Activated CD8-positive, alpha-beta memory T cell treated with anti-CD3 and anti-CD28 coated beads for 1 hour (primary cell): ENCODE results near the gene APOA4.

ENCODE experiments used
- DNase-seq, 2 donors: peaks; one replicate each; pipeline ENCODE4 v3.0.0-alpha.2; 2020; ENCODE audit warnings: low read depth in 1 of 2; ENCODE audit errors: extremely low read depth in 1 of 2

Gene APOA4

DNA sequence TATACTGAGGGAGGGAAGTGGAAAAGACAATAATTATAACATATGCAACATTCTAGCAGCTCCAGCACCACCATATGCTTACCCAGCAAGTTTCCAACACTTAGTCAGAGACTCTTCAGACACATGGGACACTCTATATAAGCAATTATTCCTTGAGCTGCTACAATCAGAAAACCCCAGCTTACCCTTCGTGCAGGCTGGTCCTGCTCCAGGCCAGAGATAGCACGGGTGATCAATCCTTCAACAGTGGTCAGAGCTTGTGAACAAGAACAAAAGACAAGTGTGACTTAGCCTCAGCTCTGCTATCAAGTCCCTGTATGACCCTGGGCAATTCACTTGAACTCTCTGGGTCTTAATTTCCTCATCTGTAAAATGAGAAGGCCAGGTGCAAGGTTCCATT, 36.8 kb downstream of the APOA4 start:
- DNase-seq: no peak

DNA sequence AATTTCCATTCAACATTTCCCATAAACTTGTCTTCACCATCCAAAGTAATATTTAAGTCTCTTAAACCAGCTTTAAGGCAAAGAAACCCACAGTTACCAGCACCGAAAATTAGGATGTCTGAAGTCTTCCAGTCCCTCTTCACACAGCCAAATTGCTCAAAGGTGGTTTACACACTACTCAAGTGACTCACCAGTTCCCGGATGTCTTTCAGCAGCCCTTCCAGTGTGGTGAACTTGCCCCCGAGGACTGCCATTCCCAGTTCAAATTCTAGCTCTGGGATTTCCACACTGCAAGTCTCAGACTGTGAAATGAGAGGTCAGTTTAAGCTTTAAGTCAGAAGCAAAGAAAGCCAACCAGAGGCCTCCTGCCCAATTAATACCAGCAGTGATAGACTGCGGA, 40.4 kb downstream of the APOA4 start:
- DNase-seq: no peak

GRCh38 chr11:116778556-116778955, 44.5 kb downstream of the APOA4 start:
- DNase-seq: no peak

DNA sequence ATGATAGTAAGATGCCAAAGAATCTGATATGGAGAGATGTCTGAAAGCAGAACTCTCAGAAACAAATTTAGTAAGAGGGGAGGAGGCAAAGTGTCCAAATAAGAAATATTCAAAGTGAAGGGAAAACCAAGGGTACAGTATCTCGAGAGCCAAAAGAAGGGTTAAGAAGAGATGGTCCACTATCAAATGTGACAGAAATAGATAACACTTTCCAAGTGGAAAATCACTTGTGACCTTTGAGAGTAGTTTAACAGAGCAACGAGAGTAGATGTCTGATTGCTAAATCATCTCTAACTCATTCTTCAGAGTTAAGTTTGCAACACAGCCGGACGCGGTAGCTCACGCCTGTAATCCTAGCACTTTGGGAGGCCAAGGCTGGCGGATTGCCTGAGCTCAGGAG, 46.0 kb downstream of the APOA4 start:
- no peak for DNase-seq

DNA sequence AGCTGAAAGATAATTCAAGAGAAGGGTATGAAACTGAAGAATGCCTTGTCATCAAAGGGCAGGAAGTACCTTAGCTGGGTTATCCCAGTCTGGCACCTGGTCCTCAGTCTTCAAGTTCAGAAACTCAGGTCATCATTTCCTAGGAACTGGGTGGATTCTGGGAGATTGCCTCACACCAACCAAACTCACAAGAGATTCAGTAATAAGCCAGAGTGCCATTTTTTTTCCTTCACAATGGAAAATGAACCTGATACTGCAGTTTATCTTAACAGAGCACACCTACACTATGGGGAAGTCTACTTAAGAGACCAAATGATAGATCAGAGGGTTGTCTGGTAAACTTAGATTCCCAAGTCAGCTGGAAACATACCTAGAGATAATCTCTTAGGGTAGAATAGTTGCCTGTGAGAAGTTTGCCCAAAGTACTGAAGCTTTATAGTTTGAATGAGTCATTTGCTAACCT, 46.6 kb downstream of the APOA4 start:
- no peak for DNase-seq

- DNase-seq: no peak
Observed at GRCh38 chr11:116775975-116776374, 47.1 kb downstream of the APOA4 start.

DNA sequence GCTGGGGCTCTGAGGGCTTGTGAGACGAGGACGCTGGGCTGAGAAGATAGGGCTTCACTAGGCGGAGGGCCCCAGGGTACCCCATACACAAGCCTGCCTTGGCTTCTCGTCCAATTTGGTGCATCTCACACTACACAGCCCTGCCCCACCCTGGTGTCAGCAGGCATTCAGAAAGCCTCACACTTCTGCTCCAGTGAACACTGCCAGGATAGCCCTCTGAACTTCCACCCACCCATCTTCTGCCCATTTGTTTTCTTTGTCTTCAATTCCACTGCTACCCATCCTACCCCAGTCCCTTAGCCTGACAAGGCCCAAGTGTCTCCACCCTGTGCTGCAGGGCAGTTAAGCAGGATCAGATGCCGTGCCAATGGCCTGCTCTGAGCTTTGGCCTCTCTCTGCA, 48.4 kb downstream of the APOA4 start:
- no peak for DNase-seq

DNA sequence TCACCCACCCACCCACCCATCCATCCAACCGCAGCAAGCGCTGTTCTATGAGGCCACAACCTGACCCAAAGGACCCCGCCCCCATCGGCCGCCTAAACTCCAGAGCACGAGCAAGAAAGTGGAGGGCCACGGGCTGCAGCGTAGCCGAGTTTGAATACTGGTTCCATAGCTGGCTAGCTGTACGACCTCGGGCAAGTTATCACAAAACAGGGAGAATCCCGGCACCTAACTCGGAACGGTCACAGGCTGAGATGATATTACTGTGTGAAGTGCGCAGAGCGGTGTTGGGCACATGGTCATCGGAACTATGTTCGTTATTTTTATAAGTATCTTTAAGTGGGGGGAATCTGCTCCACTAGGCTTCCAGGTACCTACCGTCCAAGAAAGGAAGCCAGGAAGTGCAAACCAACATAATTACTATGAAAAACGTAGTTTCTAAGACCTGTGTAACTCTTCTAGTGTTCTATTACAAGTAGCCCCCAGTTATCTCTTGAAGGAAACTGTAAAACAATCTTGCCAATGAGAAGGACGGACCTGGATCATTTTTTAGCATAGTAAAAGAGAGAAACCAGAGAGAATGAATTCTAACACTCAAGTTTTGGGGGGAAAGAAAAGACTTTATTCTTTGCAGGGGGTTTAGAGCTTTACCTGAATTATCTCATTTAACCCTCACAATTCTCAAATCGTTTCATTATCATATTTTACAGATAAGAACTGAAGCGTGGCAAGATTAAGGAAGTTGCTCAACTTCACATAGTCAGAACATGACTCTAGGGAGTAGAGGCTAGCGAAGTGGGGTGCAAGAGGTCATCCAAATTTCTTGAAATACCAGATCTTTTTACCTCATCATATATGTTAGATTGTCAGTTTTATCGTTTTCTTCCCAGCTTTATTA, 49.7 kb downstream of the APOA4 start:
- no peak for DNase-seq

DNA sequence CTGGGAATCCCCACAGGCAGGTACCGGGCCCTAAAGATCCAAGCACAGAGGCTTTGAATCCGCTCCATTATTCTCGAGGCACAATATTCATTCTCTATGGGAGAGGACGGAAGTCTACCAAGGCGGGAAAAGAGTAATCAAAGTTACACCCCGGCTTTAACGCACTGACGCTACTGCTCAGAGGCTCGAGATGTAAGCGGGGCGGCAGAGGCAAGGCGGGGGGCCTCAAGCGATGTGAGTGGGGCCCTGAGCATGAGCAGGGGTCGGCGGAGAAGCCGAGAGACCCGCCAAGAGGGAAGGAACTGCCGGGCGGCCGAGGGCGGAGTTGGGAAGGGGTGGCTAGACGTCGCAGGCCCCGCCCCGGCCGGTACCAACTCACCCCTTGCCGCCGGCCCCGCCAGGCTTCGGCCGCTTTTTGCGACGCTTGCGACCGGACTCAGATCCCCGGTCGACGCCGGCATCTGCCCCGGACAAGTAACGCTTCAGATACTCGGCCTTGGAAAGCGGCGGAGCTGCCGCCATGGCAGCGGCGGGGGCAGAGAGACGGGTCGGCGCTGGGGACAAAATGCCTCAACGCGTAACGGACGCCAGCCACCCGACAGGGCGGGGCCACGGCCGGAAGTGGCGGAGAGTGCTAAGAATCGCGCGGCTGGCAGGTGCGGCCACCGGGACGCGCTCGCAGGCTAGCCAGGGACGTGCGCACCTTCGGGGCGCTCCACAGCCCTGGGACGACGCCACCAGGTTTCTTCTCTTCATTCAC, 50.5 kb downstream of the APOA4 start, which contains the start of gene BUD13:
TSS of gene BUD13 (minus strand) at position 545 of the 760 bp plus-strand sequence. CDS start at position 522, 23 bp downstream.
- peak; percentile 85 to 92 for DNase-seq

DNA sequence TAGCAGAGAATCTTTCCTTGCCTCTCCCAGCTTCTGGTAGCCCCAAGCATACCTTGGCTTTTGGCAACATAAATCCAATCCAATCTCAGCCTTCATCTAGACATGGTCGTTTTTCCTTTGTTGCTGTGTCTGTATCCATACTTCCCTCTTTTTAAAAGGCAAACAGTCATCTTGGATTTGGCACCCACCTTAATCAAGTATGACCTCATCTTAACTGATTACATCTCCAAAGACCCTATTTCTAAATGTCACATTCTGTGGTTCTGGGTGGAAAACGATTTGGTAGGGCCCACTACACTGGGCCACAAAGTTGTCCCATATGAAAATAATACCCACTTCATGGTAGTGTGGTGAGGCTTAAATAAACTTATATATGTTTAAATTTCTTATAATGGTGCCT, 51.2 kb downstream of the APOA4 start:
- DNase-seq: no peak
